GM12891 (cell line): ENCODE results near the gene EDEM2.
"Not testable (repeated sequence)": the region's sequence is repeated elsewhere in the genome, so short reads cannot be mapped to it uniquely, and the experiment has no call there.

Source experiments
- DNase-seq: peaks from one replicate; pipeline ENCODE4 v3.0.0; 2011; ENCODE audit warnings: low spot score; ENCODE audit not compliant: insufficient read length
- FAIRE-seq: peaks from 2 replicates; lab custom pipeline; 2011; peaks lifted over from hg19 to GRCh38; lab: Jason Lieb, UNC
- PAX5 ChIP-seq: IDR thresholded peaks from 2 replicates; pipeline ENCODE4 v1.6.1; 2011; ENCODE audit warnings: low read length, moderate library complexity, mild to moderate bottlenecking; ENCODE audit not compliant: insufficient read depth, severe bottlenecking
- POLR2A ChIP-seq: IDR thresholded peaks from 2 replicates; pipeline ENCODE4 v1.6.1; 2011; ENCODE audit warnings: low read depth, low read length, control low read depth
- POLR2AphosphoS5 ChIP-seq: IDR thresholded peaks from 2 replicates; pipeline ENCODE4 v1.6.1; 2011; ENCODE audit warnings: low read depth, low read length, control low read depth
- POU2F2 ChIP-seq: IDR thresholded peaks from 2 replicates; pipeline ENCODE4 v1.6.1; 2011; ENCODE audit warnings: low read depth, mild to moderate bottlenecking, control low read depth, low read length, moderate library complexity
- SPI1 ChIP-seq: IDR thresholded peaks from 2 replicates; pipeline ENCODE4 v1.6.1; 2011; ENCODE audit warnings: low read depth, low read length, control low read depth
- TAF1 ChIP-seq: IDR thresholded peaks from 2 replicates; pipeline ENCODE4 v1.6.1; 2011; ENCODE audit warnings: low read depth, low read length, control low read depth

Gene EDEM2

DNA sequence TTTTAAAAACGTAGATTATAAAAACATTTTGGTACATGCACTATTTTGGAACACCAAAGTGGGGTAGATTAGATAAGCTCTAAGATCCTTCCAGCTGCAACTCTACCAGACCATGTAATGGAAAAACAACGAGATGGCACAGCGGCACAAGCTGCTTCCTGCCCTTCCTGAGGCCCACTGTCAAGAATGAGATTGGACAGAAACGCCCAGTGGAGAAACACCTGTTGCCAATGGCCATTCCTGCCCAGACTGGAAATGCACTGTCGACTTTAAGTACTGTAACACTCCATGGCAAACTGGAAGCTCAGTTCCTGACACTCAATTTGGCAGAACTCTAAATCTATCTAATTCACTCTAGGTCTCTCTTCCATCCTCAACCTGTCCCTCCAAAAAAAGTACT is 21.4 kb downstream of the EDEM2 start:
- no peak for FAIRE-seq
- DNase-seq = no peak
- TF ChIP-seq TAF1 = no peak

DNA sequence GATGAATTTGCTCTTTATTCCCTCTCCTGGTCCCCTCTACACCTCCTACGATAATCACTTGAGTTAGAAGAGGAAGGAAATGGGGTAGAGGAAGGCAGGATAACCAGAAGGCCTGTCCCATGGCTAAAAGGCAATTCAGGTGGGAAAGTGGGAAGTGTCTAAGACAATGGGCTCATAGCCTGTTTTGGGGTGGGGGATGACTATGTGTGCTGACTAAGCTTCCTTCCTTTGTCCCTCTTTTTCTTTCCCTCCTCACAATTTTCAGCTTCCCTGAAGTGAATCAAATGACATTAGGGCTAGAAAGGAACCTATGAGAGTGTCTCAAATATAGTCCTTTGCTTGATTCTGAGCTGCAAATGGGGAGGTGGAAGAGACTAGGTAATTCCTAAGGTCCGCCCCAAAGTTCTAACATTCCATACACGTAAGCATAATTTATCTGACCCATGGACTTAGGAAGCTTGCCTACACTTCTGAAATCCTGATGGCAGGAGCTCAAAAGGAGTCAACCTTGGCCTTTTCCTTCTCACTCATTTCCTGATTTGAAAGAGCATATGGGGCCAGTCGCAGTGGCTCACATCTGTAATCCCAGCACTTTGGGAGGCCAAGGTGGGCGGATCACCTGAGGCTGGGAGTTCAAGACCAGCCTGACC is 24.3 kb downstream of the EDEM2 start:
- TF ChIP-seq POLR2A (no peak), SPI1 (no peak), POU2F2 (no peak), PAX5 (no peak), POLR2AphosphoS5 (no peak), TAF1 (no peak)
- DNase-seq = no peak
- FAIRE-seq = no peak

DNA sequence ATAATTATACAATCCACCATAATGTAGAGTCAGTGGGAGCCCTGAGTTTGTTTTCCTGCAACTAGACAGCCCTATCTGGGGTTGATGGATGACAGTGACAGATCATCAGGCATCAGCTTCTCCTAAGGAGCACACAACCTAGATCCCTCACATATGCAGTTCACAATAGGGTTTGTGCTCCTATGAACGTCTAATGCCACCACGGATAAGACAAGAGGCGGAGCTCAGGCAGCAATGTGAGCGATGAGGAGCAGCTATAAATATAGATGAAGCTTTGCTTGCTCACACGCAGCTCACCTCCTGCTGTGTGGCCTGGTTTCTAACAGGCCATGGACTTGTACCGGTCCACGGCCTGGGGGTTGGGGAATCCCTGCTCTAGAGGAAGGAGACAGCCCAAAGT is 25.9 kb downstream of the EDEM2 start:
- FAIRE-seq (no peak), DNase-seq (no peak)
- TF ChIP-seq PAX5 = no peak
- no peak for TF ChIP-seq POLR2AphosphoS5
- no peak for TF ChIP-seq SPI1
- no peak for TF ChIP-seq POU2F2
- no peak for TF ChIP-seq TAF1
- no peak for TF ChIP-seq POLR2A

DNA sequence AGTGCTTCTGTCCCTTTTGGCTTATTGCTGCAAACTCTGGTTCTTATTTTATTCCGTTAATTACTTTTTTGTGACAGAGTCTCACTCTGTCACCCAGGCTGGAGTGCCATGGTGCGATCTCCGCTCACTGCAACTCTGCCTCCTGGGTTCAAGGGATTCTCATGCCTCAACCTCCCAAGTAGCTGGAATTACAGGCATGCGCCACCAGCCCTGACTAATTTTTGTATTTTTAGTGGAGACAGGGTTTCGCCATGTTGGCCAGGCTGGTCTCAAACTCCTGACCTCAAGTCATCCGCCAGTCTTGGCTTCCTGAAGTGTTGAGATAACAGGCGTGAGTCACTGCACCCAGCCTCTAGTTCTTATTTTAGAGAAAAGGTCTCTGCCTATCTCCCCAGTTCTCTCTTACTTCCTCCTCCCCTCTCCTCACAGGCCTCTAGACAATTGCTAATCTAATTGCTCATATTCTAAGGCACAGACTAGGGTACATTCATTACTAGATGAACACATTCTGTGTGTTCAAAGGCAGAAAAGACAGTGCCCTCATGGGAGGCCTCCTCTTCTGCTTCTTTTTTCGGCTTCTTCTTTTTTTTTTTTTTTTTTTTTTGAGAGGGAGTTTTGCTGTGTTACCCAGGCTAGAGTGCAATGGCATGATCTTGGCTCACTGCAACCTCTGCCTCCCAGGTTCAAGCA is 27.0 kb downstream of the EDEM2 start:
- FAIRE-seq = no peak
- no peak for DNase-seq
- no peak for TF ChIP-seq POU2F2

DNA sequence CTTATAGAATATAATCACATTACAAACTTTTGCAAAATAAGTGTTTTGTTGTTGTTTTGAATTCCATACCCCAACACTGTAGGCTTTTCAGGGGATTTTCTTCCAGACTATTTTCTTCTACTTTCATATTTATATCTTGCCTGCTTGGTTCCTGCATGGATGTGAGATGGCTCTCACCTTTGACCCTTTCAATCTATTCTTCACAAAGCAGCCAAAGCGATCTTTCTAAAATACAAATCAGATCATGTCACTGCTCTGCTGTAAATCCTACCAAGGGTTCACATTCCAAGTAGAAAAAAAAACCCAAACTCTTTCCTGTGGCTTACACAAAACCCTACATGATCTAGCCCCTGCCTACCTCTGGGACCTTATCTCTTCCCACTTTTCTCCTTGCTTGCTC is 29.5 kb downstream of the EDEM2 start:
- no peak for DNase-seq
- TF ChIP-seq POLR2A (no peak), POLR2AphosphoS5 (no peak), TAF1 (no peak), SPI1 (no peak), PAX5 (no peak), POU2F2 (no peak)
- no peak for FAIRE-seq

DNA sequence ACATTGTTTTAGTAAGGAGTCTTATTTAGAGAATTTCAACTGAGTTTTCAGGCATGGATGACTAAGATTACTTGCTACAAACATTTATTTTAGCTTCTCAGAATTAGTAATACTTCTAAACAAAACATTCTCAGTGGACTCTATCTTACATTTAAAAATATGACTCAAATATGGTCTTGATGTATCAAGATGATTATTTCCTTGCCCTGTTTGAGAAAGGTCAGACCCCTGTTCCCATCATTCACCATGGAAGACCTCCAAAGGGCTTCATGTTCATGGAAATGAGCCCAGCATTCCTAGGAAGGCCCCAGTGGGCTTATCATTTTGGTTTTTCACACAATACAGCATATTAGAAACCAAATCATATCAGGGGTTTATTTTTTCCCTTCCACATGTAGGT is 29.9 kb downstream of the EDEM2 start:
- no peak for DNase-seq
- FAIRE-seq = no peak
- no peak for TF ChIP-seq POLR2A
- no peak for TF ChIP-seq PAX5
- TF ChIP-seq POLR2AphosphoS5 = no peak
- TF ChIP-seq TAF1 = no peak
- no peak for TF ChIP-seq POU2F2
- no peak for TF ChIP-seq SPI1

DNA sequence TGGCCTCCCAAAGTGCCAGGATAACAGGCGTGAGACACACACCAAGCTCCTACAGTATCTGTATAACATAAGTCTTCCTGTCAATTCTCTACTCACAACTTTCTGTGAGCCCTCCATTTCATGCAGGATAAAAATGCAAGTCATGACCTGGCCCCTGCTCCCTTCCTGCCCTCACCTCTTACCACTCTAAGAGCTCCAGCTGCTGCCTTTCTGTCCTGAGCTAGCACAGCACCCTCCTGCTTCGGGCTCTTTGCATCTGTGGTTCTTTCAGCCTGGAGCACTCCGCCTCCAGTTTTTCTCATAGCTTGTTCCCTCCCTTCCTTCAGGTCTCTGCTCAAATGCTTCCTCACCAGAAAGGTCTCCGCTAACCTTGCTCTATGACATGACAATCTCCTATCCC is 30.9 kb downstream of the EDEM2 start:
- DNase-seq = no peak
- FAIRE-seq = no peak
- TF ChIP-seq TAF1 = no peak
- no peak for TF ChIP-seq POLR2A
- TF ChIP-seq POU2F2 = no peak
- no peak for TF ChIP-seq POLR2AphosphoS5
- no peak for TF ChIP-seq PAX5
- no peak for TF ChIP-seq SPI1

DNA sequence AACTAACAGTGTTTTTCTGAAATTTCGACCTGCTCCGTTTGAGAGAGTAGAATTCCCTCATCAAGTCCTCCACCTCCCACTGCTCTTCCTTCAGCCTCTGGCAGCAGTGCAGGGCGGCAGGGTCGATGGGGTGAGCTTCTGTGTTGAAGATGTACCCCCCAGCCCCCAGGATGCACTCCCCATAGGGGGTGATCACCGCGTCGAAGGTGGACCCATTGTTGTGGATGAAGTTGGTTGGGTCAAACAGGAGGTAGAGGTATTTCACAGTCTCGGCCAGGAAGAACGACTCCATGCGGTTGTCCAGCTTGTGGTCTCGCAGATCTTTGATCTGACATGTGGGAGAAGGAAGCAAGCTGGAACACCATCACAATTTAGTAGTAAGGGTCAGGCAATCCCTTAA is 31.5 kb downstream of the EDEM2 start:
- FAIRE-seq (no peak), DNase-seq (no peak)
- TF ChIP-seq POLR2A = no peak
- no peak for TF ChIP-seq POU2F2
- no peak for TF ChIP-seq PAX5

DNA sequence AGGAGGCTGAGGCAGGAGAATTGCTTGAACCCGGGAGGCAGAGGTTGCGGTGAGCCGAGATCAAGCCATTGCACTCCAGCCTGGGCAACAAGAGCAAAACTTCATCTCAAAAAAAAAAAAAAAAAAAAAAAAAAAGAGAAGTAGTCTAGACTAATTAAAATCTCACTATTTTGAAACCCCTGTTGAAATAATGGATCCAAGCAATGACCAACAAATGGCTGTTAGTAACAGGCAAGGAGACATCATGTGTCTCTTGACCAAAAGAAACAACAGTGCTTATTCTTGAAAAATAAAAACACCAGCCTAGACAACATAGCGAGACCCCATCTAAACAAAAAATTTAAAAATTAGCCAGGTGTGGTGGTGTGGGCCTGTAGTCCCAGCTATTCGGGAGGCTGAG is 34.9 kb downstream of the EDEM2 start:
- not testable (repeated sequence) for FAIRE-seq

DNA sequence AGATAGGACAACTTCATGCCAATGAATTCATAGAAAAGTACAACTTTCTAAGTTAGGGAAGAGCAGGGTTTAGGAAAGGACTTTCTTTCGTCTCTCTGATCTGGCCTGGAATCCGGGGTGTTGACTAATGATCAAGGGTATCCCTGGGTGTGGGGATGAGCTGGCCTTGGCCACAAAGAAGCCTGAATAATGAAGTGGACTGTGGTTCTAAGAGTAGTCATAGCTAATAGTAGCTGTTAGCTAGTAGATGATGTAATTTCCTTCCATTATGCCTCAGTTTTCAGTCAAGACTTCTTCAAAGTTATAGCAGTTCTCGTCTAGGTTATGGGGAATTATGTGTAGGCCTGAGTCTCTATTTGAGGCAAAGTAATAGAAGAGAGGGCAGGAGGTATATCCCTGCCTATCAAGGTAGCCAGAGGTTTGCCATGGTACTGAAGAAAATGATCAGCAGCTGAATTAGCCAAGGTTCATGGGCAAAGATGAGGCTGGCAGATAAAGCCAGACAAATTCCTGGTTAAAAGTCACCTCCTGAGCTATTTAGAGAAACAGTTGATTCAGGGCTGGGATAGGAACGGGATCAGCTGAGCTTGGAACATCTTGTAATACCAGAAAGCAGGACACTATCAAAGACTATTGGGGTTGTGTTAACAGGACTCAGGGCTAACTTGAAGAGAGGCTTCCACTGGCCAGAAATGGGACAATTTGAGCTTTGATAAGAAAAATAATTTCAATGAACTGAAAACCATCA is 35.8 kb downstream of the EDEM2 start:
- FAIRE-seq (no peak), DNase-seq (no peak)
- no peak for TF ChIP-seq SPI1

More for the DNA sequence above, 34.9 kb downstream of the EDEM2 start:
- not testable (repeated sequence) for DNase-seq

DNA sequence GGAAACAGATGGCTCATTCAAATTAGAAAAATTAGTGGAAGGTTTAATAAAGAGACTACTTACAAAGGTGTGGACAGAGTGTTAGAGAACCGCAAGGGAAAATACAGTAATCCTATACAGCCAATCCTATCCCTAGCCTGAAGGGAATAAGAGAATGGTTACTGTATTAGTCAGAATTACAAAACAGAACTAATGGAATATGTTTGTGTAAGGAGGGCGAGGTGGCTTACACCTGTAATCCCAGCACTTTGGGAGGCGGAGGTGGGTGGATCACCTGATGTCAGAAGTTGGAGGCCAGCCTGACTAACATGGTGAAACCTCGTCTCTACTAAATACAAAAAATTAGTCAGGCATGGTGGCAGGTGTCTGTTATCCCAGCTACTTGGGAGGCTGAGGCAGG is 38.2 kb downstream of the EDEM2 start:
- TF ChIP-seq SPI1 (no peak), PAX5 (no peak), TAF1 (no peak), POLR2A (no peak), POU2F2 (no peak)
- no peak for FAIRE-seq
- DNase-seq = no peak
